HepG2 (cell line): ENCODE measurements around the gene SPAG8. TPM values are rescaled to one million over a fixed set of nuclear protein-coding genes. Genes with fewer than 3 reads are reported as not detected.

ENCODE experiments used
- AKAP8 ChIP-seq: sonication (generic); formaldehyde crosslinking; IDR thresholded peaks from 2 replicates; pipeline ENCODE4 v1.5.1; 2020; ENCODE audit warnings: mild to moderate bottlenecking, missing genetic modification reagents
- ARID5B ChIP-seq: IDR thresholded peaks from 2 replicates; pipeline ENCODE4 v1.4.0; 2020; ENCODE audit warnings: mild to moderate bottlenecking, missing genetic modification reagents
- BORCS8-MEF2B ChIP-seq: sonication (generic); formaldehyde crosslinking; IDR thresholded peaks from 2 replicates; pipeline ENCODE4 v1.8.0; 2022; ENCODE audit warnings: mild to moderate bottlenecking, missing genetic modification reagents
- CBX1 ChIP-seq: IDR thresholded peaks from one replicate; pipeline ENCODE4 v1.6.1; 2016; ENCODE audit warnings: antibody characterized with exemption, low read depth
- FOXK2 ChIP-seq: fragments of 450-650 bp; IDR thresholded peaks from 2 replicates; pipeline ENCODE4 v1.6.1; 2016
- HDAC2 ChIP-seq: sonication (generic); formaldehyde crosslinking; IDR thresholded peaks from 2 replicates; pipeline ENCODE4 v1.4.0; 2020; ENCODE audit warnings: missing genetic modification reagents
- KDM5A ChIP-seq: fragments of 200-600 bp; sonication (generic); IDR thresholded peaks from 2 replicates; pipeline ENCODE4 v1.7.0; 2018; ENCODE audit warnings: antibody characterized with exemption, mild to moderate bottlenecking, low read length, borderline replicate concordance
- KDM6A ChIP-seq: IDR thresholded peaks from 2 replicates; pipeline ENCODE4 v1.6.1; 2016; ENCODE audit warnings: low read depth
- PRDM10 ChIP-seq: sonication (generic); formaldehyde crosslinking; IDR thresholded peaks from 2 replicates; pipeline ENCODE4 v1.4.0; 2020; ENCODE audit warnings: low read depth, missing genetic modification reagents
- RXRB ChIP-seq: IDR thresholded peaks from 2 replicates; pipeline ENCODE4 v1.6.1; 2016; ENCODE audit warnings: borderline replicate concordance, missing genetic modification reagents, missing compliant biosample characterization
- SOX6 ChIP-seq, 2 experiments: fragments of 450-650 bp in 1 of 2; sonication (generic) in 1 of 2; formaldehyde crosslinking in 1 of 2; IDR thresholded peaks; 2 replicates each; pipeline versions ENCODE4 v1.4.0 to v1.6.1; 2017 to 2020; ENCODE audit warnings: antibody characterized with exemption in 1 of 2, mild to moderate bottlenecking in 1 of 2, missing genetic modification reagents in 1 of 2
- TIGD3 ChIP-seq: sonication (generic); formaldehyde crosslinking; IDR thresholded peaks from 2 replicates; pipeline ENCODE4 v1.5.1; 2020; ENCODE audit warnings: mild to moderate bottlenecking, missing genetic modification reagents, borderline replicate concordance
- TSC22D2 ChIP-seq: sonication (generic); formaldehyde crosslinking; IDR thresholded peaks from 2 replicates; pipeline ENCODE4 v1.5.1; 2020; ENCODE audit warnings: missing genetic modification reagents, mild to moderate bottlenecking, borderline replicate concordance
- ZNF263 ChIP-seq: sonication (generic); formaldehyde crosslinking; IDR thresholded peaks from 2 replicates; pipeline ENCODE4 v1.4.0; 2020; ENCODE audit warnings: missing genetic modification reagents
- ZNF274 ChIP-seq: sonication (generic); formaldehyde crosslinking; IDR thresholded peaks from 2 replicates; pipeline ENCODE4 v1.5.1; 2020; ENCODE audit warnings: mild to moderate bottlenecking, missing genetic modification reagents
- ZNF468 ChIP-seq: sonication (generic); formaldehyde crosslinking; IDR thresholded peaks from 2 replicates; pipeline ENCODE4 v1.8.0; 2022; ENCODE audit warnings: mild to moderate bottlenecking, moderate library complexity, missing genetic modification reagents
- ZNF674 ChIP-seq: sonication (generic); formaldehyde crosslinking; IDR thresholded peaks from 2 replicates; pipeline ENCODE4 v1.5.0; 2020; ENCODE audit warnings: low read depth, mild to moderate bottlenecking, missing genetic modification reagents
- polyA plus RNA-seq, 8 experiments: library from polyadenylated mRNA; depleted of rRNA in 3 of 8; stranded (reverse) in 7 of 8; unstranded in 1 of 8; fragments of >200 nt; fragmentation: Illumina TruSeq in 4 of 8; extraction: Trizol in 4 of 8; gene quantifications; 2 replicates each; pipeline versions ENCODE4 v1.2.1 to v1.2.3, GENCODE V29; 2011 to 2016; ENCODE audit warnings: low read depth in 4 of 8, missing spikeins in 1 of 8, mixed read lengths in 1 of 8; ENCODE audit not compliant: insufficient read depth in 1 of 8
- total RNA-seq, 5 experiments: library from RNA; depleted of rRNA; stranded (reverse); fragments of >200 nt; fragmentation: Illumina TruSeq; extraction: Trizol; gene quantifications; 2 replicates each; pipeline ENCODE4 v1.2.3, GENCODE V29; 2016; ENCODE audit warnings: low read depth in 1 of 5
- TF ChIP-seq, protein P1 (sequence below): IDR thresholded peaks from 2 replicates; pipeline ENCODE4 v1.6.1; 2016

SPAG8 gene
- total and polyA plus RNA-seq, 2 of the 13 experiments (the other 11 are each of a cell fraction or from before 2014, with no cell fraction given): 0.18 to 0.27 TPM

GRCh38 chr9:35812025-35812602 is at the start of gene SPAG8 (continued):
- TF ChIP-seq AKAP8 (CRISPR knock-in tag) (no peak), ZNF274 (CRISPR knock-in tag) (peak; percentile 50; the same call in 1 of the 2 replicates), PRDM10 (CRISPR knock-in tag) (no peak), KDM5A (peak; percentile 68; the same call in 1 of the 2 replicates), SOX6 (IDR thresholded peaks at IDR 0.05) (no peak), SOX6 (CRISPR knock-in tag; IDR thresholded peaks at IDR 0.05) (no peak), ZNF468 (CRISPR knock-in tag) (no peak), ARID5B (CRISPR knock-in tag) (peak; percentile 30; the same call in 1 of the 2 replicates), CBX1 (peak; percentile 62), HDAC2 (CRISPR knock-in tag) (0 out of 2 replicates have a peak, but pooled peaks have one; percentile 46), FOXK2 (no peak), ZNF674 (CRISPR knock-in tag) (no peak), BORCS8-MEF2B (CRISPR knock-in tag) (peak; percentile 74), RXRB (CRISPR knock-in tag) (peak; percentile 69), TIGD3 (CRISPR knock-in tag) (no peak), TSC22D2 (peak; percentile 57; the same call in 1 of the 2 replicates), KDM6A (no peak), ZNF263 (CRISPR knock-in tag) (peak; percentile 86)
- TF ChIP-seq, protein P1, sequence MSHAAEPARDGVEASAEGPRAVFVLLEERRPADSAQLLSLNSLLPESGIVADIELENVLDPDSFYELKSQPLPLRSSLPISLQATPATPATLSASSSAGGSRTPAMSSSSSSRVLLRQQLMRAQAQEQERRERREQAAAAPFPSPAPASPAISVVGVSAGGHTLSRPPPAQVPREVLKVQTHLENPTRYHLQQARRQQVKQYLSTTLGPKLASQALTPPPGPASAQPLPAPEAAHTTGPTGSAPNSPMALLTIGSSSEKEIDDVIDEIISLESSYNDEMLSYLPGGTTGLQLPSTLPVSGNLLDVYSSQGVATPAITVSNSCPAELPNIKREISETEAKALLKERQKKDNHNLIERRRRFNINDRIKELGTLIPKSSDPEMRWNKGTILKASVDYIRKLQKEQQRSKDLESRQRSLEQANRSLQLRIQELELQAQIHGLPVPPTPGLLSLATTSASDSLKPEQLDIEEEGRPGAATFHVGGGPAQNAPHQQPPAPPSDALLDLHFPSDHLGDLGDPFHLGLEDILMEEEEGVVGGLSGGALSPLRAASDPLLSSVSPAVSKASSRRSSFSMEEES (CRISPR knock-in tag): 0 out of 2 replicates have a peak, but pooled peaks have one; percentile 23
